ENCODE data around the gene ARID3A. TPM values are rescaled to one million over a fixed set of nuclear protein-coding genes. Genes with fewer than 3 reads are reported as not detected.

ARID3A gene
- total and polyA plus RNA-seq, 2 of the 8 experiments (the other 6 are each of a cell fraction or from before 2014, with no cell fraction given): 40.5 to 77.4 TPM

DNA sequence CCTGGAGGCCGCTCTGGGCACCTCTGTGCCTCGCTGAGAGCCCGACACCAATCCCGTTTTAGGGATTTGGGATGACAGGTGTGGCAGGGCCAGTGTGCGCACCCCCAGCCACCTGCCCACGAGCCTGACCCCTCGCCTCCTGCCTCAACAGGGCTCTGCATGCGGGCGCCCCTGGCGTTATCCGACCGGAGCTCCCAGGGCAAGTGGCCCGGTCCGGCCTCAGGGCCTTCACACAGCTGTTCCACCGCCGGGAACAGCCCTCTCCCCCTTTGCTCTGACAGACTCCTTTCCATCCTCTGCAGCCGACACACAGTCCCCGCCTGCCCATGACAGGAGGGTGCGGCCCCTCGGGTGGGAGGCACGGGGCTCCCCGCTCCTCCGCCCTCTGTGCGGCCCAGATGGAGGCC lies 51.2 kb downstream of the ARID3A start (continued):
- TF ChIP-seq HDAC2 (IDR thresholded peaks at IDR 0.05; ENCODE audit: borderline replicate concordance in 1 of 2, low read depth in 2 of 2, low read length in 2 of 2) (no peak), FOSL1 (IDR thresholded peaks at IDR 0.05; ENCODE audit: insufficient read depth, low read depth, low read length) (no peak), RAD21 (IDR thresholded peaks at IDR 0.05 in 1 of 2, conservative IDR thresholded peaks at IDR 0.05 in 1 of 2; ENCODE audit: low read depth in 2 of 2, low read length in 2 of 2) (no peak), JUND (IDR thresholded peaks at IDR 0.05; ENCODE audit: low read length) (no peak)
